HCT116 (cell line): ENCODE data around the gene LDLRAD4. TPM values are rescaled to one million over a fixed set of nuclear protein-coding genes. Genes with fewer than 3 reads are reported as not detected.
"Not testable (repeated sequence)": the region's sequence is repeated elsewhere in the genome, so short reads cannot be mapped to it uniquely, and the experiment has no call there.

Source experiments
- ATAC-seq: fragments of 200-7000 bp; cut with Tn5 transposase; 2 replicates; pipeline ENCODE4 v1.9.1; 2020; ENCODE audit warnings: mild to moderate bottlenecking, moderate library complexity
- BruUV-seq: library from RNA; stranded (reverse); fragments of 400-500 nt; replicated peaks from 2 replicates; lab custom pipeline; 2021; lab: Mats Ljungman, UMichigan
- CTCF ChIA-PET: fragments of 300-600 bp; sonication (Branson Sonifier 250); formaldehyde crosslinking; loops from one replicate; lab custom pipeline; 2021; ENCODE audit warnings: antibody characterized with exemption; lab: Charles Lee
- POLR2A ChIA-PET: fragments of 300-600, 350-600 bp; sonication (Branson Sonifier 250); formaldehyde crosslinking; loops from one replicate; lab custom pipeline; 2021; ENCODE audit warnings: antibody characterized with exemption; lab: Charles Lee
- RAD21 ChIA-PET, 2 experiments: fragments of 300-600 bp; sonication (Branson Sonifier 250); formaldehyde crosslinking; loops; one replicate each; lab custom pipeline; 2023; ENCODE audit warnings: low total read pairs in 2 of 2; ENCODE audit not compliant: uncharacterized antibody in 2 of 2, unreplicated experiment in 2 of 2, low non-redundant PET in 1 of 2; lab: Charles Lee
- DNase-seq: peaks from one replicate; pipeline ENCODE4 v3.0.0-alpha.2; 2010; ENCODE audit warnings: low read depth, low spot score
- H2AFZ ChIP-seq: fragments of 200-600 bp; shearing (Covaris generic), sonication (generic); 2 replicates; pipeline ENCODE4 v1.6.1; 2017; ENCODE audit warnings: low read depth, mixed run types, mixed read lengths, antibody characterized with exemption, low read length; ENCODE audit not compliant: poor library complexity, severe bottlenecking
- H3K27ac ChIP-seq: 2 replicates; pipeline ENCODE4 v1.5.1; 2012; ENCODE audit warnings: low read depth, low read length
- H3K27me3 ChIP-seq: fragments of 200-600 bp; sonication (generic); 2 replicates; pipeline ENCODE4 v1.6.1; 2016; ENCODE audit warnings: mixed run types, low read length, mixed read lengths; ENCODE audit not compliant: insufficient read depth
- H3K36me3 ChIP-seq, 2 experiments: fragments of 200-500 bp in 1 of 2; fragments of 200-600 bp in 1 of 2; sonication (Bioruptor generic) in 1 of 2; sonication (generic) in 1 of 2; 2 replicates each; pipeline versions ENCODE4 v1.5.1 to v1.6.1; 2014 to 2016; ENCODE audit warnings: low read length in 2 of 2, inconsistent platforms in 1 of 2, mixed read lengths in 1 of 2, mixed run types in 1 of 2; ENCODE audit not compliant: insufficient read depth in 2 of 2, control insufficient read depth in 1 of 2
- H3K4me1 ChIP-seq, 2 experiments: fragments of 200-600 bp in 1 of 2; sonication (generic) in 1 of 2; 2 replicates each; pipeline versions ENCODE4 v1.5.1 to v1.6.1; 2012 to 2017; ENCODE audit warnings: low read length in 2 of 2, inconsistent platforms in 1 of 2, mild to moderate bottlenecking in 1 of 2, mixed read lengths in 1 of 2, mixed run types in 1 of 2, moderate library complexity in 1 of 2; ENCODE audit not compliant: insufficient read depth in 2 of 2, control insufficient read depth in 1 of 2
- H3K4me2 ChIP-seq: fragments of 200-600 bp; sonication (generic); 2 replicates; pipeline ENCODE4 v1.6.1; 2017; ENCODE audit warnings: mixed run types, low read length, mixed read lengths
- H3K4me3 ChIP-seq, 2 experiments: fragments of 200-600 bp in 1 of 2; sonication (generic) in 1 of 2; replicated peaks in 1 of 2; 2 replicates each; pipeline ENCODE4 v1.5.1; 2011 to 2016; ENCODE audit warnings: low read length in 2 of 2, control low read depth in 1 of 2, low read depth in 1 of 2, mild to moderate bottlenecking in 1 of 2, mixed read lengths in 1 of 2, mixed run types in 1 of 2
- H3K79me2 ChIP-seq: fragments of 200-600 bp; sonication (generic); 2 replicates; pipeline ENCODE4 v1.6.1; 2017; ENCODE audit warnings: mild to moderate bottlenecking, mixed run types, low read length, moderate library complexity, mixed read lengths; ENCODE audit not compliant: insufficient read depth
- H3K9ac ChIP-seq: fragments of 200-600 bp; sonication (generic); 2 replicates; pipeline ENCODE4 v1.6.1; 2016; ENCODE audit warnings: low read length, mixed read lengths
- H3K9me2 ChIP-seq: fragments of 200-600 bp; sonication (generic), shearing (Covaris generic); 2 replicates; pipeline ENCODE4 v1.6.1; 2017; ENCODE audit warnings: mixed run types, mild to moderate bottlenecking, moderate library complexity; ENCODE audit not compliant: insufficient read depth
- H3K9me3 ChIP-seq, 2 experiments: fragments of 200-500 bp in 1 of 2; fragments of 200-600 bp in 1 of 2; sonication (Bioruptor generic) in 1 of 2; sonication (generic) in 1 of 2; 2 replicates each; pipeline ENCODE4 v1.6.1; 2014 to 2017; ENCODE audit warnings: low read length in 2 of 2, mixed read lengths in 2 of 2, inconsistent platforms in 1 of 2, low read depth in 1 of 2, mild to moderate bottlenecking in 1 of 2, mixed run types in 1 of 2, moderate library complexity in 1 of 2; ENCODE audit not compliant: control insufficient read depth in 1 of 2, insufficient read depth in 1 of 2
- H4K20me1 ChIP-seq: fragments of 200-600 bp; sonication (generic), shearing (Covaris generic); 2 replicates; pipeline ENCODE4 v1.6.1; 2017; ENCODE audit warnings: mixed run types, mild to moderate bottlenecking, moderate library complexity; ENCODE audit not compliant: insufficient read depth
- REST ChIP-seq: IDR thresholded peaks from 2 replicates; pipeline ENCODE4 v1.6.1; 2012; ENCODE audit warnings: low read depth
- intact Hi-C: fragments of 100-400 bp; cut with micrococcal nuclease; formaldehyde crosslinking; loops from 2 replicates; pipeline ENCODE4 v1.10.0; 2022
- total RNA-seq: library from RNA; stranded (reverse); gene quantifications from one replicate; pipeline ENCODE4 v1.2.1, GENCODE V29; 2021; ENCODE audit not compliant: unreplicated experiment

The LDLRAD4 gene
- total RNA-seq, 1 experiment from 2014 or later = 1.2 TPM

- Histone ChIP-seq H3K36me3 (no peaks in the 10 kb centered on the region), H2AFZ (no peak overlapping the region), H3K9ac (no peak overlapping the region)
- intact Hi-C loops = no loop called here
- TF ChIP-seq REST = no peak
- TF ChIP-seq, all 23 proteins: peak for 0
- Histone ChIP-seq H3K4me1 (no peaks in the 10 kb centered on the region), H4K20me1 (no peaks in the 10 kb centered on the region), H3K79me2 (peaks cover 78% of the 10 kb centered on the region), H3K9me3 (no peaks in the 10 kb centered on the region), H3K27me3 (no peaks in the 10 kb centered on the region), H3K27ac (no peak overlapping the region), H3K9me2 (no peaks in the 10 kb centered on the region), H3K4me2 (no peak overlapping the region), H3K4me3 (no peak overlapping the region)
- ATAC-seq (no peak), DNase-seq (no peak)
- CTCF ChIA-PET = no interaction called here
- no TSS peak for BruUV-seq
- RAD21 ChIA-PET = no interaction called here
- POLR2A ChIA-PET = no interaction called here
Observed at GRCh38 chr18:13688191-13689136, 469.9 kb downstream of the LDLRAD4 start.

DNA sequence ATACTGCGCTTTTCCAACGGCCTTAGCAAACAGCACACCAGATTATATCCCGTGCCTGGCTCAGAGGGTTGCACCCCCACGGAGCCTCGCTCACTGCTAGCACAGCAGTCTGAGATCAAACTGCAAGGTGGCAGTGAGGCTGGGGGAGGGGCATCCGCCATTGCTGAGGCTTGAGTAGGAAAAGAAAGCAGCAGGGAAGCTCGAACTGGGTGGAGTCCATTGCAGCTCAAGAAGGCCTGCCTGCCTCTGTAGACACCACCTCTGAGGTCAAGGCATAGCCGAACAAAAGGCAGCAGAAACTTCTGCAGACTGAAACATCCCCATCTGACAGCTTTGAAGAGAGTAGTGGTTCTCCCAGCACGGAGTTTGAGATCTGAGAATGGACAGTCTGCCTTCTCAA, 471.5 kb downstream of the LDLRAD4 start:
- peaks cover 70% of the 10 kb centered on the region for H3K79me2 ChIP-seq
- H3K4me2 ChIP-seq, H3K4me1 ChIP-seq, ATAC-seq, H3K27me3 ChIP-seq, H3K9ac ChIP-seq, RAD21 ChIA-PET, H4K20me1 ChIP-seq, CTCF ChIA-PET, H3K36me3 ChIP-seq, BruUV-seq, intact Hi-C loops, H3K4me3 ChIP-seq, DNase-seq, H3K27ac ChIP-seq, H3K9me3 ChIP-seq, H2AFZ ChIP-seq, POLR2A ChIA-PET, H3K9me2 ChIP-seq: not testable (repeated sequence)

- H3K27me3 ChIP-seq, H3K27ac ChIP-seq, POLR2A ChIA-PET, H3K4me3 ChIP-seq, H3K4me2 ChIP-seq, intact Hi-C loops, H3K9me3 ChIP-seq, RAD21 ChIA-PET, H4K20me1 ChIP-seq, H3K9me2 ChIP-seq, ATAC-seq, BruUV-seq, CTCF ChIA-PET, H2AFZ ChIP-seq, H3K9ac ChIP-seq, H3K36me3 ChIP-seq, DNase-seq, H3K4me1 ChIP-seq: not testable (repeated sequence)
- peaks cover 70% of the 10 kb centered on the region for H3K79me2 ChIP-seq
Observed at GRCh38 chr18:13695337-13695736, 476.8 kb downstream of the LDLRAD4 start.
